ENCODE measurements around the gene PXYLP1.
A peak's percentile ranks its signal among the peaks of the same experiment; 100 is the strongest.
"Not testable (repeated sequence)": the region's sequence is repeated elsewhere in the genome, so short reads cannot be mapped to it uniquely, and the experiment has no call there.

PXYLP1 gene

DNA sequence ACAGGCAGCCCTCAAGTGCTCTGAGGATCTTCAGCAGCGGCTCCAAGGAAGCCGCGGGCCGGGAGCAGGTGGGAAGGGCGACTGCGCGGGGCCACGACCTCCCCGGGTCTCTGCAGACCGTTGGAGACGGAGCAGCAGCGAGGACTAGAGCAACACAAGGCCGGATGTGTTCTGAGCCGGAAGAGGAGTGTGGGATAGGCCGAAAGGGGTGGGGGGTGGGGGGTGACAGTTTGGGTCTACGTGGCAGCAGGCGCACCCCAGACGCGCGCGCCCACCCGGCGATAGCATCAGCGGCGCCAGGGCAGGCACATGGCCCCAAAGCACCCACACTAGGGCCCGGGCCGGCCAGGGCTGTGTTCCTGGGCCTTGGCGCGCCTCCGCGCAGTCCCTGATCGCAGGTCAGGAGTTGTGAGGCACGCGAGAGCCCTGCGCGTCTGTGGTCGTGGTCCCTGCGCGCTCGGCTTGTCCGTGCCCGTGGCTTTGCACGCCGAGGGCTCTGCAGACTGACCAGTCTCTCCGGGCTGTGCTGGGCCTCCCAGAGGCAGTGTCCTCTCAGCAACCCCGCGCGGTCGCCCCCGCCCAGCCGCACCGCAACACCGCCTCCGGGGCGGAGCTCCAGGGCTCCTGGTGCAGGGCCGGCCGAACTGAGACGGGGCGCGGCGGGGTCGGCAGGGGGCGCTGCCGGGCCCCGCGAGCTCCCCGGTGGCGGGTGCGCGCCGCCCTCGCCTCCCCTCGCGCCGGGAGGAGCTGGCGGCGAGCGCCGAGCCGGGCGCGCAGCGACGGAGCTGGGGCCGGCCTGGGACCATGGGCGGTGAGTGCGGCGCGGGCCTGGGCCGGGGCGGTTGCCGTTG, at the start of gene PXYLP1:
TSS of gene PXYLP1 (plus strand) at position 725 of the 851 bp plus-strand sequence. CDS start 28,351 bp downstream, outside the sequence.
- DNase-seq, result peak; percentile 91

- DNase-seq, result no peak
Measured at GRCh38 chr3:141183606-141184005, 48.0 kb upstream of the PXYLP1 start.

DNA sequence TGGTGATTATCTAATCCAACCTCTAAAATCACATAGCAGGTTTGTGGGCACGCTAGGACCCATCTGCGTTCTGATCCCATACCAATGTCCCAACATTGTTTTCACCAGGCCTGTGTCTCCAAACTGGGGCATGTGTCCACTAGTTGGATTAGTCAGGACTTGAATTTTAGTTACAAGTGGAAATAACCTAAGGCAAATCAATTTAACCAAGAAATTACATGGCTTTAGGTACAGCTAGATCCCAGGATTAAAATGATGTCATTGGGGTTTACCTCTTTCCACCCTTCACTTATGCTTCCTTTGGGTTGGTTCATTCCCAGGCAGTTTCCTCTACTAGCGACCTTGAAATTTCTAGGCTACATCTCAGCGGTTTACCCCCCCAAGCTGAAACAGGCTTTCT, 47.2 kb upstream of the PXYLP1 start:
- DNase-seq, result no peak

- DNase-seq, result no peak
Measured at GRCh38 chr3:141191097-141191749, 40.4 kb upstream of the PXYLP1 start.

- peak; percentile 97 for DNase-seq
Measured at GRCh38 chr3:141192345-141192744, 39.3 kb upstream of the PXYLP1 start.

- no peak for DNase-seq
Measured at GRCh38 chr3:141193066-141193830, 38.4 kb upstream of the PXYLP1 start.

DNA sequence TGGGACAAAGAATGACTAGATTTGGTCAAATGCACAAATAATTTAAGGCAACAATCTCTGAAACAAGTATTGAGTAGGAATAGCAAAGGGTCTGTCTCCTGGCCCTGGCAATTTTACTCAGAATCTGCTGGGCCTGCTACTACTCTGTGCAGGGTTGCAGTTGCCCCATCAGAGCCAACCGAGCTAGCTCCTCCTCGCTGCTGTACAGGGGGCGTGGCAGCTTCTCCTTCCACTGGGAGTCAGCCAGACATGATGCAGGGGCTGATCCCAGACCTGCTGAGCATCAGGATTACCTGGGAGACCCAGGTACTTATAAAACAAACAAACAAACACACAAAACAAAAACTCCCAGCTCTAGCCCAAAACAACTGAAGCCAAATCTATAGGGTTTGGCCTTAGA, 30.5 kb upstream of the PXYLP1 start:
- DNase-seq, result no peak

GRCh38 chr3:141202682-141203081, 28.9 kb upstream of the PXYLP1 start:
- no peak for DNase-seq

GRCh38 chr3:141203866-141204265, 27.8 kb upstream of the PXYLP1 start:
- DNase-seq, result no peak

- DNase-seq, result no peak
Measured at GRCh38 chr3:141204343-141204742, 27.3 kb upstream of the PXYLP1 start.

- DNase-seq, result not testable (repeated sequence)
Measured at GRCh38 chr3:141211306-141211705, 20.3 kb upstream of the PXYLP1 start.

GRCh38 chr3:141212101-141212500, 19.5 kb upstream of the PXYLP1 start:
- DNase-seq, result no peak

- DNase-seq, result no peak
Measured at GRCh38 chr3:141212555-141212954, 19.1 kb upstream of the PXYLP1 start.

DNA sequence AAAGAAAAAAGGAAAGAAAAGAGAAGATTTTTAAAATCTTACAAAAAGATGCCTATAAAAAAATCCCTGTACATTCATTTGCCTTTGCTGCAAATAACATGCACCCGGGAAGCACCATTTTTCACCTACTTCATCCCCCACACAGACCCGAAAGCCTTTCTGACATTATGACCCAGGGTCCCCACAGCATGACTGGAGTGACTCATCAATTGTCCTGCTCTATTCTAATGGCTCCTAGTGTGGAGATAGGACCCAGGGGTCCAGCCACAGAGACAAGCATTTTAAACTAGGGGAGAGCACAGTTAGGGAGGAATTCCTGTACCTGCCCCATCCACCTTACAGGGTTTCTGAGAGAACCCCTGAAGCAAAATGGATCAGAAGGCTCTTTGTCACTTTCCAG, 14.7 kb upstream of the PXYLP1 start:
- DNase-seq, result no peak

DNA sequence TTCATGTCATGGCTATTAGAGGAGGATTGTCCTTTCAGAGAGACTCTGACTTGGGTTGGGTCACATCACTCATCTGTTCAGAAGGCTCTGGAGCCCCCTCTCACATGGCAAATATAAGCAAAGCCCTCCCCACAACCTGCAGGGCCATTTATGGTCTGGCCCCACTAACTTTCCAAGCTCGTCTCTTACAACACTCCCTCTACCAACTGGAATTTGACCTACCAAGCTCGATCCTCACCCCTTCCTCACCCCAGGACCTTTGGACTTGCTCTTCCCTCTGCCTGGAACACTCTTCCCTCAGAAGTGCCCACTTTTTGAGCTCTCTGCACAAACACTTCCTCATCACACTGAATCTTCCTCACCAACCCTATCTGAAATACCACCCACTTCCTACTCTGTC, 14.2 kb upstream of the PXYLP1 start:
- no peak for DNase-seq

- DNase-seq, result no peak
Measured at GRCh38 chr3:141218162-141218835, 13.3 kb upstream of the PXYLP1 start.

GRCh38 chr3:141218926-141219325, 12.7 kb upstream of the PXYLP1 start:
- DNase-seq, result no peak

GRCh38 chr3:141223673-141224166, 7.9 kb upstream of the PXYLP1 start:
- DNase-seq, result no peak

- no peak for DNase-seq
Measured at GRCh38 chr3:141225939-141226338, 5.7 kb upstream of the PXYLP1 start.

DNA sequence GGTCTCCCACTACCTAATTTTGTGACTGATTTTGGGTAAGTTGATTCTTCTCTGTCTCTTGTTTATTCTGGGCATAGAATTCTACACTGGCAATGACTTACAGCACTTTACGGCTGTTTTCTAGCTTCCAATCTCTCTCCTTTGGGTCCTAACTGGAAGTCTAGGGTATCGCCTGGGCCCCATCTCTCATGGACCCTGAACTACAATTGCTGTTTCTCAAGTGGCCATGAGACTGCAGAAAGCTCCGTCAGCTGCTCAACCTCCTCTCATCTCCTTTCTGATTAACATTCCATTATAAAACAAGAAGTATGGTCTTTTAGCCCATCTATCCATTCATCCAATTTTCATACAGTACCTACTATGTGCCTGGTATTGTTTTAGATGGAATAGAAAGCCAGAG, 4.4 kb upstream of the PXYLP1 start:
- no peak for DNase-seq

GRCh38 chr3:141227752-141228151, 3.9 kb upstream of the PXYLP1 start:
- no peak for DNase-seq

- DNase-seq, result no peak
Measured at GRCh38 chr3:141228395-141228794, 3.2 kb upstream of the PXYLP1 start.

GRCh38 chr3:141229132-141229531, 2.5 kb upstream of the PXYLP1 start:
- no peak for DNase-seq
